Memory B cell (primary cell): Measurements from ENCODE around the gene RCE1.

Experiments
- ATAC-seq: fragments of 150-1000 bp; cut with Tn5 transposase; 2 replicates; pipeline ENCODE4 v1.10.0; 2021; ENCODE audit warnings: low read depth, mild to moderate bottlenecking, moderate library complexity
- DNase-seq, 2 donors: peaks; one replicate each; pipeline ENCODE4 v3.0.0; 2022; ENCODE audit warnings: low spot score in 2 of 2
- H3K27ac Mint-ChIP-seq: one replicate; pipeline ENCODE4 v1.8.0; 2022; ENCODE audit warnings: mild to moderate bottlenecking, moderate library complexity, mixed read lengths
- H3K27me3 Mint-ChIP-seq: one replicate; pipeline ENCODE4 v1.8.0; 2022; ENCODE audit warnings: mixed read lengths
- H3K36me3 Mint-ChIP-seq: one replicate; pipeline ENCODE4 v1.8.0; 2022; ENCODE audit warnings: mild to moderate bottlenecking, mixed read lengths
- H3K4me1 Mint-ChIP-seq: one replicate; pipeline ENCODE4 v1.8.0; 2022; ENCODE audit warnings: mixed read lengths
- H3K4me3 Mint-ChIP-seq: one replicate; pipeline ENCODE4 v1.8.0; 2022; ENCODE audit warnings: mild to moderate bottlenecking, moderate library complexity, mixed read lengths
- H3K9me3 Mint-ChIP-seq: one replicate; pipeline ENCODE4 v1.8.0; 2022; ENCODE audit warnings: mixed read lengths

RCE1 gene

GRCh38 chr11:66857234-66857926 is 14.1 kb downstream of the RCE1 start:
- no peaks in the 10 kb centered on the region for H3K27me3 Mint-ChIP-seq
- H3K4me1 Mint-ChIP-seq: peaks cover 7% of the 10 kb centered on the region
- H3K27ac Mint-ChIP-seq: no peak overlapping the region
- ATAC-seq (no peak), DNase-seq (no peak)
- peaks cover 2% of the 10 kb centered on the region for H3K36me3 Mint-ChIP-seq
- no peaks in the 10 kb centered on the region for H3K9me3 Mint-ChIP-seq
- peak overlapping the region; percentile 75 for H3K4me3 Mint-ChIP-seq

DNA sequence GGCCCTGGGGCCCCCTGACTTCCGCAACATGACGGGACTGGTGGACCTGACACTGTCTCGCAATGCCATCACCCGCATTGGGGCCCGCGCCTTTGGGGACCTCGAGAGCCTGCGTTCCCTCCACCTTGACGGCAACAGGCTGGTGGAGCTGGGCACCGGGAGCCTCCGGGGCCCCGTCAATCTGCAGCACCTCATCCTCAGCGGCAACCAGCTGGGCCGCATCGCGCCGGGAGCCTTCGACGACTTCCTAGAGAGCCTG is 14.6 kb downstream of the RCE1 start:
- H3K36me3 Mint-ChIP-seq: peaks cover 2% of the 10 kb centered on the region
- no peaks in the 10 kb centered on the region for H3K9me3 Mint-ChIP-seq
- no peak overlapping the region for H3K27ac Mint-ChIP-seq

GRCh38 chr11:66858186-66858938 is 15.1 kb downstream of the RCE1 start:
- Mint-ChIP-seq H3K9me3 (no peaks in the 10 kb centered on the region), H3K27me3 (no peaks in the 10 kb centered on the region), H3K4me3 (peak overlapping the region; percentile 51), H3K36me3 (peaks cover 2% of the 10 kb centered on the region), H3K4me1 (peaks cover 7% of the 10 kb centered on the region), H3K27ac (no peak overlapping the region)
- DNase-seq (no peak), ATAC-seq (no peak)

More for the DNA sequence above, 14.6 kb downstream of the RCE1 start:
- Mint-ChIP-seq H3K4me1 (peaks cover 7% of the 10 kb centered on the region), H3K4me3 (peak overlapping the region; percentile 51), H3K27me3 (no peaks in the 10 kb centered on the region)
- DNase-seq (no peak), ATAC-seq (no peak)

DNA sequence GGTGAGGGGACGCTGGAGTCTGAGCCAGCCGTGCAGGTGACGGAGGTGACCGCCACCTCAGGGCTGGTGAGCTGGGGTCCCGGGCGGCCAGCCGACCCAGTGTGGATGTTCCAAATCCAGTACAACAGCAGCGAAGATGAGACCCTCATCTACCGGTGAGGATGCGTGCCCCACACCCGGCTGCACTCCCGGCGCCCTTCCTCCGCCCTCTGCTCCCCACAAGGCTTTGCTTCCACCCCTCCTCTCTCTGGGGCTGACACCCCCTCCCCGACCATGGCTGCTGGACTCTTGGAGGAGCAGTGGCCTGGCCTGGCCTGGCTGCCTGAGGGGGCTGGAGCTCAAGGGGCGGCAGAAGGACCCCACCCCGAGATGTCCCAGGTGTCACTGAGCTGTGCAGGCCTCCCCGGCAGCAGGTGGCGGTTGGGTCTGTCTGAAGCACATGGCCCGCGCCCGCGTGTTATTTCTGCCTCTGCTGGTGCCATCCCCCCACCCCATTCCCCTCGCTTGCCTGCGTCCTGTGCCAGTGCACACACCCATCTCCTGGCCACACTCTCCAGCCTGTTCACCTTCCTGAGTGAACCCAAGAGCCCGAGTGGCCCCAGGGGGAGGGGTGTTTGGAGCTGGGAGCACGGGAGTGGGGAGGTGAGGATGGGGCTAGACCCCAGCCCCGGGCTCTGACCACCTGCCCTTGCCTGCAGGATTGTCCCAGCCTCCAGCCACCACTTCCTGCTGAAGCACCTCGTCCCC is 15.9 kb downstream of the RCE1 start:
- Mint-ChIP-seq H3K9me3 (no peaks in the 10 kb centered on the region), H3K27ac (no peak overlapping the region), H3K4me3 (peak overlapping the region; percentile 46), H3K36me3 (peaks cover 2% of the 10 kb centered on the region), H3K4me1 (peaks cover 5% of the 10 kb centered on the region), H3K27me3 (no peaks in the 10 kb centered on the region)
- DNase-seq: no peak
- ATAC-seq: no peak

- DNase-seq (no peak), ATAC-seq (no peak)
- Mint-ChIP-seq H3K36me3 (peaks cover 2% of the 10 kb centered on the region), H3K9me3 (no peaks in the 10 kb centered on the region), H3K27me3 (no peaks in the 10 kb centered on the region), H3K4me3 (no peak overlapping the region), H3K27ac (no peak overlapping the region), H3K4me1 (peaks cover 12% of the 10 kb centered on the region)
Measured at GRCh38 chr11:66859686-66860448, 16.6 kb downstream of the RCE1 start.

- Mint-ChIP-seq H3K27me3 (no peaks in the 10 kb centered on the region), H3K9me3 (no peaks in the 10 kb centered on the region), H3K27ac (no peak overlapping the region), H3K36me3 (peaks cover 2% of the 10 kb centered on the region), H3K4me3 (no peak overlapping the region), H3K4me1 (peaks cover 14% of the 10 kb centered on the region)
- ATAC-seq (no peak), DNase-seq (no peak)
Measured at GRCh38 chr11:66860449-66860831, 17.2 kb downstream of the RCE1 start.

DNA sequence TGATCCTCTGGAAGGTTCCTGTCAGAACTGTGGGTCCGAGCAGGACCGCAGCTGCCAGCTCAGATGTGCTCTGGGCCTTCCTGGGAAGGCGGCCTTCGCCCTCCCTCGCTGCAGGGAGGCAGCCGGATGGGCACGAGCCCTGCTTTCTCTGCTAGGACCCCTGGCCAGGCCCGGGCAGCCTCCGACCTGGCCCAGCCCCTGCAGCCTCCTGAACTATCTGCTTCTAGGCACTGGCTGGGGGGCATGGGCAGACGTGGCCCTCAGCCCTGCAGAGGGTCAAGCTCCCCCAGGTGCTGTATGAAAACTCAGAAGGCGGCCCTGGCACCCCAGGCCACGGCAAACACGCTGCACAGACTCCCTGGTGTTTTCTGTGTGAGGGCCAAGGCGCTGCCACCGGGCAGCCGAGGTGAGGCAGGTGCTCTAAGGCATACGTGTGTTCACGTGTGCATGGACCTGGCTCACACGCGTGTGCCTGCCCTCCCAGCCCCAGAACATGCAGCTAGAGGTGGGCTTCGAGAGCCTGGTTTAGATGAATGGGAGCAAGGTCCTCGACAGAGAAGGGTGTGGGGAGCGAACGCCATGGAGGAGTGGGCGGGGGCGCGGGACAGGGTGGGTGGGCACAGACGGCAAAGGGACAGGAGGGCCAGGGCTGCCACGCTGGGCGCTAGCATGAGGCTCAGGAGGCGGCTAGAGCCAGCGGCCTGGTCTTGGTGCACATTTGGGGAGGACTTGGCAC is 18.0 kb downstream of the RCE1 start:
- DNase-seq: no peak
- no peak overlapping the region for H3K27ac Mint-ChIP-seq
- H3K4me1 Mint-ChIP-seq: peaks cover 10% of the 10 kb centered on the region
- no peaks in the 10 kb centered on the region for H3K27me3 Mint-ChIP-seq
- no peak overlapping the region for H3K4me3 Mint-ChIP-seq
- H3K36me3 Mint-ChIP-seq: peaks cover 2% of the 10 kb centered on the region
- ATAC-seq: no peak
- H3K9me3 Mint-ChIP-seq: no peaks in the 10 kb centered on the region

GRCh38 chr11:66861774-66862558 is 18.7 kb downstream of the RCE1 start:
- peaks cover 10% of the 10 kb centered on the region for H3K4me1 Mint-ChIP-seq
- DNase-seq: no peak
- H3K9me3 Mint-ChIP-seq: no peaks in the 10 kb centered on the region
- peaks cover 2% of the 10 kb centered on the region for H3K36me3 Mint-ChIP-seq
- ATAC-seq: no peak
- H3K27me3 Mint-ChIP-seq: no peaks in the 10 kb centered on the region
- H3K4me3 Mint-ChIP-seq: no peak overlapping the region
- no peak overlapping the region for H3K27ac Mint-ChIP-seq

GRCh38 chr11:66862559-66863037 is 19.4 kb downstream of the RCE1 start:
- no peak for DNase-seq
- Mint-ChIP-seq H3K9me3 (no peaks in the 10 kb centered on the region), H3K36me3 (peaks cover 2% of the 10 kb centered on the region), H3K27me3 (no peaks in the 10 kb centered on the region), H3K4me3 (no peak overlapping the region), H3K4me1 (peaks cover 10% of the 10 kb centered on the region), H3K27ac (no peak overlapping the region)
- no peak for ATAC-seq

DNA sequence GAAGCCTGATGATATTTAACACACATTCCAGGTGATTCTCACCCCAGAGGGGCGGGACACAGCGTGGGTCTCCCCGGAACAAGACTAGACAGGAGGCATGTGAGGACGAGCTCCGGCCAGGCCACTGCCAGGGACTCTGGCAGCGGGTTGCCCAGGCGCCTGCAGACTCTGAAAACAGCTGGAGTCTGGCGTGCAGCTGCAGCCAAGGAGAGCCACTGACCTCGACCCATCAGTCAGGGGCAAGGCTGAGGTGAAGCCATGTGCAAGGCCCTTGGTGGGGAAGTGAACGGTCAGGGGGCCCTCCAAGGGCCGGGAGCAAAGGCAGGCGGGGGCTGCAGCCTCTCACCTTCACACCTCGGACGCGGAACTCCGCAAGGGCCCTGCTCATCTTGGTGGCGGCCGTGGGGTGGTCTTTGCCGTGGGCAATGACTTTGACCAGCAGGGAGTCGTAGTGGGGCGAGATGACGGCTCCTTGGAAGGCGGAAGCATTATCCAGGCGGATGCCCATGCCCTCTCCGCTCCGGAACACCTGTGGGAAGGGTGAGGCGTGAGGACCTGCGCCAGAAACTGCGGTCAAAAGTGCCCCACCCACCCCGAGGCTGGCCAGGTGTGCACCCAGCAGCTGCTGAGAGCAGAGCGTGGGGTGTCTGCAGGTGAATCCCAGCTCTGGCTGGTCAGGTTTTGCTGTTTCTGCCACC is 20.3 kb downstream of the RCE1 start:
- no peak for ATAC-seq
- Mint-ChIP-seq H3K36me3 (no peaks in the 10 kb centered on the region), H3K27me3 (no peaks in the 10 kb centered on the region), H3K4me3 (peak overlapping the region; percentile 8), H3K27ac (no peak overlapping the region), H3K4me1 (peaks cover 11% of the 10 kb centered on the region), H3K9me3 (no peaks in the 10 kb centered on the region)
- DNase-seq: no peak

GRCh38 chr11:66864172-66864901 is 21.1 kb downstream of the RCE1 start:
- no peak overlapping the region for H3K27ac Mint-ChIP-seq
- no peaks in the 10 kb centered on the region for H3K27me3 Mint-ChIP-seq
- peak overlapping the region; percentile 65 for H3K4me3 Mint-ChIP-seq
- no peak for DNase-seq
- ATAC-seq: peak; percentile 28
- no peaks in the 10 kb centered on the region for H3K36me3 Mint-ChIP-seq
- H3K9me3 Mint-ChIP-seq: no peaks in the 10 kb centered on the region
- peaks cover 14% of the 10 kb centered on the region for H3K4me1 Mint-ChIP-seq
